Adrenal gland (tissue), 5 donors: ENCODE data around the gene ELOA.

Experiments used
- CTCF ChIP-seq, 6 experiments: fragments of 450-650 bp in 4 of 6; fragments of 200-600 bp in 2 of 6; sonication (generic) in 1 of 6; IDR thresholded peaks; 1 replicate in 5 of 6; 2 replicates in 1 of 6; pipeline versions ENCODE4 v1.5.1 to v1.8.0; 2016 to 2021; ENCODE audit warnings: antibody characterized with exemption in 6 of 6, mild to moderate bottlenecking in 2 of 6, moderate library complexity in 1 of 6
- POLR2A ChIP-seq, 2 donors: fragments of 450-650 bp; IDR thresholded peaks; one replicate each; pipeline ENCODE4 v1.6.1; 2017; ENCODE audit warnings: antibody characterized with exemption in 2 of 2, mild to moderate bottlenecking in 2 of 2, moderate library complexity in 1 of 2
- donor health status: DM: no; HTN: no; CAD: no.

DNA sequence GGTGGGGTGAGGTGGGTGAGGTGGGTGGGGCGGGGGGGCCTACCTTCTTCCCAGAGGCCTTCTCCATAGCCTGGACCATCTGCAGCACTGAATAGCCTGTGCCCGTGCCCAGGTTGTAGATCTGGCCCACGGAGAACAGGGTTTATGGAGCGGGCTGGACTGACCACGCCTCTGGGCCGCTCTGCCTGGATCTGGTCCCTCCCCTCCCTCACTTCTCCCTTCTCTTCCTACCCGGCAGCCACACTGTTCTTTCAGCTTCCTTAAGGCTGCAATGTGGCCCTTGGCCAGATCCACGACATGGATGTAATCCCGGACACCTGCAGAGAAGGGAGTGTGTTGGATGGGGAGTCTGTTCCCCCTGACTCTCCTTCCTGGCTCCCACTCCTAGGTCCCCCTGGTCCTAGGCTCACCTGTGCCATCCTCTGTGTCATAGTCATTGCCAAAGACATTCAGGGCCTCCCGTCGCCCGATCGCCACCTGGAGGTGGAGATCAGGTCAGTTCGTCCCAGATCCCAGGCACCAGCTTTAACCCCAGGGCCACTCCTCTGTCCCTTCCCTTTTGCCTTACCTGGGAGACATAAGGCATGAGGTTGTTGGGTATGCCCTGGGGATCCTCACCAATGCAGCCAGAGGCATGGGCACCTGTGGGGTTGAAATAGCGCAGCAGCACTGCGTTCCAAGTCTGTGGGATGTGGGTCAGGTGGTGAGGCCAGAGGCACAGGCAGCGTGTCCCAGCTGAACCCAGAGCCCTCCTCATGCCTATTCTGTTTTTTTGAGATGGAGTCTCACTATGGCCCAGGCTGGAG is 53.4 kb downstream of the ELOA start:
- TF ChIP-seq CTCF (IDR thresholded peaks at IDR 0.05) (no peak), POLR2A (IDR thresholded peaks at IDR 0.05) (no peak)
